ENCODE data around the gene NAV2.

Gene NAV2

GRCh38 chr11:20103281-20103680 is 390.6 kb downstream of the NAV2 start:
- no peak for DNase-seq (ENCODE audit: low read depth)
- no peak for TF ChIP-seq CTCF (IDR thresholded peaks at IDR 0.05; ENCODE audit: low read depth, low read length, missing control alignments)
- no peak overlapping the region for H3K4me3 ChIP-seq (ENCODE audit: low read depth, low read length)

GRCh38 chr11:20105427-20105826 is 392.8 kb downstream of the NAV2 start:
- TF ChIP-seq CTCF (IDR thresholded peaks at IDR 0.05; ENCODE audit: low read depth, low read length, missing control alignments), result no peak
- no peak for DNase-seq (ENCODE audit: low read depth)
- H3K4me3 ChIP-seq (ENCODE audit: low read depth, low read length), result no peak overlapping the region

GRCh38 chr11:20109731-20110445 is 397.3 kb downstream of the NAV2 start:
- DNase-seq (ENCODE audit: low read depth), result no peak
- TF ChIP-seq CTCF (IDR thresholded peaks at IDR 0.05; ENCODE audit: low read depth, low read length, missing control alignments), result no peak
- no peak overlapping the region for H3K4me3 ChIP-seq (ENCODE audit: low read depth, low read length)

GRCh38 chr11:20110908-20111669 is 398.5 kb downstream of the NAV2 start:
- no peak for DNase-seq (ENCODE audit: low read depth)
- no peak overlapping the region for H3K4me3 ChIP-seq (ENCODE audit: low read depth, low read length)
- TF ChIP-seq CTCF (IDR thresholded peaks at IDR 0.05; ENCODE audit: low read depth, low read length, missing control alignments), result peak; percentile 98

GRCh38 chr11:20111871-20112270 is 399.2 kb downstream of the NAV2 start:
- no peak for DNase-seq (ENCODE audit: low read depth)
- no peak overlapping the region for H3K4me3 ChIP-seq (ENCODE audit: low read depth, low read length)
- no peak for TF ChIP-seq CTCF (IDR thresholded peaks at IDR 0.05; ENCODE audit: low read depth, low read length, missing control alignments)

GRCh38 chr11:20112291-20113148 is 399.9 kb downstream of the NAV2 start:
- H3K4me3 ChIP-seq (ENCODE audit: low read depth, low read length), result no peak overlapping the region
- no peak for TF ChIP-seq CTCF (IDR thresholded peaks at IDR 0.05; ENCODE audit: low read depth, low read length, missing control alignments)
- DNase-seq (ENCODE audit: low read depth), result no peak
